PFSK-1 (cell line): ENCODE measurements around the gene RBM44.

Source experiments
- FOXP2 ChIP-seq: optimal IDR thresholded peaks from 2 replicates; pipeline ENCODE3; 2011; ENCODE audit warnings: borderline replicate concordance, control low read depth, inconsistent platforms; ENCODE audit not compliant: insufficient read depth; ENCODE audit errors: extremely low read length, extremely low read depth
- POLR2AphosphoS5 ChIP-seq: IDR thresholded peaks from 2 replicates; pipeline ENCODE4 v1.6.1; 2012; ENCODE audit warnings: low read depth, mild to moderate bottlenecking, control low read depth, low read length, moderate library complexity
- SIN3A ChIP-seq: IDR thresholded peaks from 2 replicates; pipeline ENCODE4 v1.6.1; 2012; ENCODE audit warnings: mild to moderate bottlenecking, low read length, moderate library complexity, borderline replicate concordance; ENCODE audit not compliant: insufficient read depth
- TAF1 ChIP-seq: IDR thresholded peaks from 2 replicates; pipeline ENCODE4 v1.6.1; 2012; ENCODE audit warnings: low read length, control low read depth, borderline replicate concordance; ENCODE audit not compliant: insufficient read depth
- TF ChIP-seq, protein P1 (sequence below), 2 experiments: IDR thresholded peaks; 2 replicates each; pipeline versions ENCODE4 v1.6.1 to v1.8.0; 2011 to 2012; ENCODE audit warnings: low read depth in 2 of 2, low read length in 2 of 2, control low read depth in 1 of 2, inconsistent platforms in 1 of 2, mild to moderate bottlenecking in 1 of 2, moderate library complexity in 1 of 2; ENCODE audit not compliant: insufficient read depth in 1 of 2

RBM44 gene

DNA sequence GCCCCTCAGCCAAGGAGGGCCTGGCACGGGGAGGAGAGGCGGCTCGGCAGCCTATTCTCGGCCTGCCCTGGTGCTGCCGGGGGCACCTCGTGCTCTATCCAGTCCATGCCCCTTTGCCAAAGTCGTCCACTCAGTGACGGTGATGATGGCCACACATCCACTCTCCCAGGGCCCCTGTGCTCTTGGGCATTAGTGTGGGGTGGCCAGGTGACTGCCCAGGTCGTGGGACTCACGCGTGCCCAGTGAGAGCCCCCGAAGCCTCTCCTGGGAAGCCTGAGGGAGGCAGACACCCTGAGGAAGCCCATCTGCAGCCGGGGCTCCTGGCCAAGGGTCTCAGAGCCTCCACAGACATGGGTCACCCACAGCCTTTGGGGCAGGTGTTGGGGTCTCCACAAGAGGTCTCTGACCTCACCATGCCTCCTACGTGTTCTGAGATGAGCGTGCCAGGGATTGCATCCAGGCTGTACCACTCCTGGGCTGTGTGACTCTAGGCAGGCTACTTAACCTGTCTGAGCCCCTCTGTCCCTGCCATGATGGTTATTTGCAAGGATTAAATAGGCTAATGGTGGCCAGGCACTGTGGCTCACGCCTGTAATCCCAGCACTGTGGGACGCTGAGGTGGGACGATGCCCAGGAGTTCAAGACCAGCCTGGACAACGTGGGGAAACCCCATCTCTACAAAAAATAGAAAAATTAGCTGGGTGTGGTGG lies 73.8 kb downstream of the RBM44 start:
- no peak for TF ChIP-seq TAF1
- TF ChIP-seq SIN3A = no peak
- TF ChIP-seq POLR2AphosphoS5 = no peak
- no peak for TF ChIP-seq FOXP2
- TF ChIP-seq, protein P1, sequence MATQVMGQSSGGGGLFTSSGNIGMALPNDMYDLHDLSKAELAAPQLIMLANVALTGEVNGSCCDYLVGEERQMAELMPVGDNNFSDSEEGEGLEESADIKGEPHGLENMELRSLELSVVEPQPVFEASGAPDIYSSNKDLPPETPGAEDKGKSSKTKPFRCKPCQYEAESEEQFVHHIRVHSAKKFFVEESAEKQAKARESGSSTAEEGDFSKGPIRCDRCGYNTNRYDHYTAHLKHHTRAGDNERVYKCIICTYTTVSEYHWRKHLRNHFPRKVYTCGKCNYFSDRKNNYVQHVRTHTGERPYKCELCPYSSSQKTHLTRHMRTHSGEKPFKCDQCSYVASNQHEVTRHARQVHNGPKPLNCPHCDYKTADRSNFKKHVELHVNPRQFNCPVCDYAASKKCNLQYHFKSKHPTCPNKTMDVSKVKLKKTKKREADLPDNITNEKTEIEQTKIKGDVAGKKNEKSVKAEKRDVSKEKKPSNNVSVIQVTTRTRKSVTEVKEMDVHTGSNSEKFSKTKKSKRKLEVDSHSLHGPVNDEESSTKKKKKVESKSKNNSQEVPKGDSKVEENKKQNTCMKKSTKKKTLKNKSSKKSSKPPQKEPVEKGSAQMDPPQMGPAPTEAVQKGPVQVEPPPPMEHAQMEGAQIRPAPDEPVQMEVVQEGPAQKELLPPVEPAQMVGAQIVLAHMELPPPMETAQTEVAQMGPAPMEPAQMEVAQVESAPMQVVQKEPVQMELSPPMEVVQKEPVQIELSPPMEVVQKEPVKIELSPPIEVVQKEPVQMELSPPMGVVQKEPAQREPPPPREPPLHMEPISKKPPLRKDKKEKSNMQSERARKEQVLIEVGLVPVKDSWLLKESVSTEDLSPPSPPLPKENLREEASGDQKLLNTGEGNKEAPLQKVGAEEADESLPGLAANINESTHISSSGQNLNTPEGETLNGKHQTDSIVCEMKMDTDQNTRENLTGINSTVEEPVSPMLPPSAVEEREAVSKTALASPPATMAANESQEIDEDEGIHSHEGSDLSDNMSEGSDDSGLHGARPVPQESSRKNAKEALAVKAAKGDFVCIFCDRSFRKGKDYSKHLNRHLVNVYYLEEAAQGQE (IDR thresholded peaks at IDR 0.05; ENCODE audit: insufficient read depth in 1 of 2, low read depth in 2 of 2, low read length in 2 of 2) = no peak

DNA sequence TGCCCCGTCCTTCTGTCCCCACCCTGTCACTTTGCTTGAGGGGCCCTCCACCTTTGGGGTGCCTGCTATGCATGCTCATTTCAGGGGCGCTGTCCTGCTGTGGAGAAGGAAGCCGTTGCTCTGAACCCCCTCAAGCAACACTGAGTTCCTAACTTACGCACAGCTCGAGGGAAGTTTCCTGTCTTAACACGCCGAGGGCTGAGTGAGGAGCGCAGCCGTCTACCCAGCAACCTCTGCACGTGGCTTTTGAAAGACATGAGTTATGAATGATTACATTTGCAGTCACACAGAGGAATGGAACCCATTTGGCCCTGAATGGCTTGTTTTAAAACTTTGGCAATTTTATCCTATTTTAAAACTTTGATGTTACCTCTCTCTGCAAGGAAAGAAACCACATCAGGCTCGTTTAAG lies 74.8 kb downstream of the RBM44 start:
- TF ChIP-seq, protein P1 (IDR thresholded peaks at IDR 0.05; ENCODE audit: insufficient read depth in 1 of 2, low read depth in 2 of 2, low read length in 2 of 2) = no peak
- TF ChIP-seq TAF1 = no peak
- no peak for TF ChIP-seq SIN3A
- TF ChIP-seq POLR2AphosphoS5 = no peak
- TF ChIP-seq FOXP2 = no peak

DNA sequence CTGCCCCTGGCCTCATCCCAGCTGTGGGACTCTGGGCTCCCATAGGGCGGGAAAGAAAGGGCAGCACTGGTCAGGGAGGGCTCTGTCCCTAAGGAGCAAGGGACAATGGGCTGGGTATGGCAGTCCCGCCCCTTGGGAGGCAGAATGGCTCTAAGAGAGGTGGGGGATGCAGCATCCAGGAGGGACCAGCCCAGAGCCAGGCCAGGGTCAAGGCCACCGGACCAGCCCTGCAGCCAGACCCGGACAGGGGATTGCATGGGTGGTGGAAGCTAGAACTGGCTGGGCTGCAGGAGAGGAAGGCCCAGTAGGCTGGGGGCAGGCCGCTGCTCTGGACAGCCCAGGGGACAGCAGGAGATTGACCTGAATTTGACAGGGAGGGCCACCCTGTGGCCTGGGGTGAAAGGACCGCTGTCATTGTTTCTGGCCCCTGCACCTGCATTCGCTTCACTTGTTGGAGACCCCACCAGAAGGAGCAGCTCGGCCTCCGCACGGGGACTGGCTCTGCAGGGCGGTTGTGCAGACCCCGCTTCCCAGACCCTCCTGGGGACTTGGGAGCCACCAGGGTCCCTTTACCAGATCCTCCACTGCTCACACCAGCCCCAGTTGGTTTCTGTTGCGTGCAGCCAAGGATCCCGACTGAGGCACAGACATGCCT lies 75.4 kb downstream of the RBM44 start:
- no peak for TF ChIP-seq TAF1
- TF ChIP-seq SIN3A = no peak
- TF ChIP-seq POLR2AphosphoS5 = no peak
- TF ChIP-seq, protein P1 (IDR thresholded peaks at IDR 0.05; ENCODE audit: insufficient read depth in 1 of 2, low read depth in 2 of 2, low read length in 2 of 2) = no peak
- no peak for TF ChIP-seq FOXP2

DNA sequence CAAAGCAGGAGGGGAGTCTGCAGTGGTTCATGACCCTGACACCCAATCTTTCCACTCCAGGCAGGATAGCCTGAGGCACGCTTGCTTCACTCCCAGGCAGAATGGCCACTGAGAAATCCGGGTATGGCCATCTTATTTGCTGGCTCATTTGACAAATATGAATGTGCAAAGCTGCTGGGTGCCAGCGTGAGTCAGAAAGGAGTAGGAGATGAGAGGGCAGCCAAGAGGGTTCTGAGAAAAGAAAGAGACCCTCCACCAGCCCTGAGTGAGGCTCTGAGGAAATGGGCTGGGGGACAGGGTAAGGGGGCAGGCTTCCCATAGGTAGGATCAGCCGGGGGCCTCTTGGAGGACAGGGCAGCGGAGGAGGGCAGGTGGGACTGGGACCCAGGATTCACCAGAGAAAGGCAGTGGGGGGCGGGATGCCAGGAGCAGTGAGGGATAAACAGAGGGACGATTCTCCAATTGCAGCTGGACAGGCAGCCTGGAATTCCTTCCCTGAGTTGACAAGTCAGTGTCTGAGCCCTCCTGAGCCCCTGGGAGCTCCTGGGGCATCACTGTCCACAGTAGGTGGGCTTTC lies 76.1 kb downstream of the RBM44 start:
- TF ChIP-seq POLR2AphosphoS5 (no peak), SIN3A (no peak), TAF1 (no peak), FOXP2 (no peak)
- TF ChIP-seq, protein P1 (IDR thresholded peaks at IDR 0.05; ENCODE audit: insufficient read depth in 1 of 2, low read depth in 2 of 2, low read length in 2 of 2) = no peak
